ENCODE data around the gene RMI2. TPM values are rescaled to one million over a fixed set of nuclear protein-coding genes. Genes with fewer than 3 reads are reported as not detected.

The RMI2 gene
- total RNA-seq, 1 experiment from 2014 or later, result 28.1 TPM

DNA sequence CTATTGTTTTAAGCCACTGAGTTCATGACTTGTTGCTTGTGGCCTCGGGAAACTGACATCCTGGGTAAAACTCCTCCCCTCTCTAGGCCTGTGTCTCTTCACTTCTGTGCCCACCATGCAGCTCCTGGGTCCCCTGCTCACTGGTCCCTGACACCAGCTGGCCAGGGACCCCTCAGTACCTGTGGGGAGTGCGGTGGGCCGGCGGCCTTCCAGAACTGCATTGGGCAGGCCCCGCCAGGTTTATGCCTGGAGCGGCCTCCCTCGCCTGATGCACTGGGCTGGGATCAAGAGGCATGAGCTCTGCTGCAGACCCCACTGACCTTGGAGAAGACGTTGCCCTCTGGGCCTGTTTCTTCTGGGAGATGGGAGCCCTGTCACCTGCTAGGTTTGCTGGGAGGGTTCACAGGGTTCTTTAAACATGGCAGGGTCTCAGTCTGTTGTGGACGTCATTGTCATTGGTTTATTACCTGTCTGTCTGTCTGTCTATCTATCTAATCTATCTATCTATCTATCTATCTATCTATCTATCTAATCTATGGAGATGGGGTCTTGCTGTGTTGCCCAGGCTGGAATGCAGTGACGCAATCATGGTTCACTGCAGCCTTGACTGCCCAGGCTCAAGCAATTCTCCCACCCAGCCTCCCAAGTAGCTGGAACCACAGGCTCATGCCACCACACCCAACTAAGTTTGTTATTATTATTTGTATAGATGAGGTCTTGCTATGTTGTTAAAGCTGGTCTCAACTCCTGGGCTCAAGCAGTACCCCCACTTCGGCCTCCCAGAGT lies 21.5 kb upstream of the RMI2 start:
- no peak for DNase-seq (ENCODE audit: low read depth, low spot score)
- in situ Hi-C loops (cut with HindIII; ENCODE audit: low pct_unique_long_range_greater_than_20kb, low sequenced_read_pairs), result no loop called here

DNA sequence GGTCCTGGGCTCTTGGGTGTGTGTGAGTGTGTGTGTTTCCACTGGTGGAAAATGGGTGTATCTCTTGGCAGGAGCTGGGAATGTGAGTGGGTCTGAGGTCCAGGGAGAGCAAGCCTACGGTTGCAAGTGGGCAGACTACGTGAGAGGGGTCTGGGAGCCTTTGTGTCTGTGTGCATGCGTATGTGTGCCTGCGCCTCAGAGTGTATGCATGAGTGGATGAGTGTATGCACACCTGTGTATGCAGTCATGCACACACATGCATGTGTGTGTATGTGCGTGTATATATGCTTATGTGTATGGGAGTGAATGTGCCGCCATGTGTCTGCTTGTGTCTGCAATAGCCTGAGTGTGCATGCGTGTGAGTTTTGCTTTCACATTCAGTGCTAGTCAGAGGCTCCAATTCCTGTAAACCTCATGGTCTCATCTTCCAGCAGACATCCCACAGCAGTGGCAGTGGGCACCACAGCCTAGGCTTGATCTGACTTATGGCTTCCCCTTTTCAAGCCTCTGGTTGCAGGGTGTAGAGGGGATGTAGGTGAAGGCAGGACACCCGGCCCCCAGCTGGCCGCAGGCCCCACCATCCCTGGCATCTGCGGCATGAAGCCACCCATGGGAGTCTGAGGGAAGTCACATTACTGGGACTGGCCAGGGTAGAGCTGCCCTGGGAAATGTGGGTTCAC lies 19.7 kb upstream of the RMI2 start:
- in situ Hi-C loops (cut with HindIII; ENCODE audit: low pct_unique_long_range_greater_than_20kb, low sequenced_read_pairs), result no loop called here
- DNase-seq (ENCODE audit: low read depth, low spot score), result no peak

DNA sequence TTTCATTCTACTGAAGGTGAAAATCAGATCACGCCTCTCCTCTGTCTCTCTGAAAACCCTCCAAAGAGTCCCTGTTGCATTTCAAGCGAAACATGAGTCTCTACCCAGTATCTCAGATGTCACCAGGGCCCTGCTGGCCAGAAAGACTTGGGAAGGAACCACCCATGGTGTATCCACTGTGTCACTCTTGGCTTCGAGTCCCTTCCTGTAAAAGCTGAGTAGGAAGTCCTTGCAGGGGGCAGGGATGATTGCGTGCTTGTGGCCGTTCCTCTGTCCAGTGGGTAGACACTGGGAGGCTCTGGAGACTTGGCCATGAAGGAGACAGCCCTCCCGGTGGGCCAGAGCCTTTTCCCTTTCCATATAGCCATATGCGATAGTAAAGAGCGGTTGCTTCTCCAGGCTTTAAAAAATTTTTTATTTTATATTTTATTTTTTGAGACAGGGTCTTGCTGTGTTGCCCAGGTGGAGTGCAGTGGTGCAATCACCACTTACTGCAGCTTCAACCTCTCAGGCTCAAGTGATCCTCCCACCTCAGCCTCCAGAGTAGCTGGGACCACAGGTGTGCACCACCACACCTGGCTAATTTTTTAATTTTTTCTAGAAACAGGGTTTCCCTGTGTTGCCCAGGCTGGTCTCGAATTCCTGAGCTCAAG lies 19.0 kb upstream of the RMI2 start:
- DNase-seq (ENCODE audit: low read depth, low spot score), result no peak
- in situ Hi-C loops (cut with HindIII; ENCODE audit: low pct_unique_long_range_greater_than_20kb, low sequenced_read_pairs), result no loop called here

DNA sequence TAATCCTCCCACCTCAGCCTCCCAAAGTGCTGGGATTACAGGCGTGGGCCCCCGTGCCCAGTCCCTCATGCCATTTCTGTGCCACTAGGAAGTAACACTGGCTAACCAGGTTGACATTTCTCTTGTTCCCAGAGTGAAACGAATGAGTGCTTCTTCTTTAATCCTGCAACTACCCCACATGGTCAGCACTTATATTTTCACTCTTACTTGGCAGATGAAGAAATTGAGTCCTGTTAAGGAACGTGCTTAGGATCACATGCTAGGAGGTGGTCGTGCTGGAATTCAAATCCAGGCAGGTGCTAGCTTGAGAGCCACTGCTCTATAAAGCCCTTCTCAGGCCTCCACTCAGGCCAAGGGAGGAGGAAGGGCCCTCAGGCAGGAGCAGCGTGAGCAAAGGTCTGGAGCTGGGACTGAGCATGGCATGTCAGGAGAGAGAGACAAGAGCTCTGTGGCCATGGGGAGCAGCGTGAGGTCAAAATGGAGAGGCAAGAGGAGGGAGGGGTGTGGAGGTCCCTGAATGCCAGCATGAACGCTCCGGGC lies 18.5 kb upstream of the RMI2 start:
- no peak for DNase-seq (ENCODE audit: low read depth, low spot score)
- in situ Hi-C loops (cut with HindIII; ENCODE audit: low pct_unique_long_range_greater_than_20kb, low sequenced_read_pairs), result no loop called here

DNA sequence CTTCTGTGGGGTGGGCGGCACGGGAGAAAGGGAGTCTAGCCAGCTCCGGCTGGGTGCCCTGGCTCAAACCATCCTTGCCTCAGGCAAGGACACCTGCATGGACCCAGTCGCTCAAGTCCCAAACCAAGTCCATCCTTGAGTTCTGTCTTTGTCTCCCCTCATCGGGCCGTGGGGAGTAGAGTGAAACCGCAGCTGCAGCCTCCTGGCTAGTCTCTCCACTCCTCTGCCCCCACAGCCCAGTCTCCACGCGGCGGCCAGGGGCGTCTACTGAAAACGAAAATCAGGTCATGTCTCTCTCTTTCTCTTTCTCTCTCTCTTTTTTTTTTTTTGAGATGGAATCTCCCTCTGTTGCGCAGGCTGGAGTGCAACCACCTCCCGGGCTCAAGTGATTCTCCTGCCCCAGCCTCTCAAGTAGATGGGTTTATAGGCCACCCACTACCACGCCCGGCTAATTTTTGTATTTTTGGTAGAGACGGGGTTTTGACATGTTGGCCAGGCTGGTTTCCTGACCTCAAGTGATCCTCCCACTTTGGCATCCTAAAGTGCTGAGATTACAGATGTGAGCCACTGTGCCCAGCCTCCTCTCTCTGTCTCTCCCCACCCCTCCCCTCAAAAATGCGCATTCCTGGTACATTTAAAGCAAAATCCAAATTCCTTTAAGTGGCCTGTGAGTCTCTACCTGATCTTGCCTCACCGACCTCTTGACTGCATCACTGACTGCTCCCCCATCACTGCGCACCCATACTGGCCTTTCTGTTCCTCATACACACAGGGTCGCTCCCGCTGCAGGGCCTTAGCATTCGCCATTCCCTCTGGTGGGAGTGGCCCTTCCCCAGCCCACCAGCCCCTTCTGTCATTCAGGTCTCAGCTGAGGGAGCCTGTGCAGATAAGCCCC lies 17.7 kb upstream of the RMI2 start:
- in situ Hi-C loops (cut with HindIII; ENCODE audit: low pct_unique_long_range_greater_than_20kb, low sequenced_read_pairs), result no loop called here
- DNase-seq (ENCODE audit: low read depth, low spot score), result no peak

DNA sequence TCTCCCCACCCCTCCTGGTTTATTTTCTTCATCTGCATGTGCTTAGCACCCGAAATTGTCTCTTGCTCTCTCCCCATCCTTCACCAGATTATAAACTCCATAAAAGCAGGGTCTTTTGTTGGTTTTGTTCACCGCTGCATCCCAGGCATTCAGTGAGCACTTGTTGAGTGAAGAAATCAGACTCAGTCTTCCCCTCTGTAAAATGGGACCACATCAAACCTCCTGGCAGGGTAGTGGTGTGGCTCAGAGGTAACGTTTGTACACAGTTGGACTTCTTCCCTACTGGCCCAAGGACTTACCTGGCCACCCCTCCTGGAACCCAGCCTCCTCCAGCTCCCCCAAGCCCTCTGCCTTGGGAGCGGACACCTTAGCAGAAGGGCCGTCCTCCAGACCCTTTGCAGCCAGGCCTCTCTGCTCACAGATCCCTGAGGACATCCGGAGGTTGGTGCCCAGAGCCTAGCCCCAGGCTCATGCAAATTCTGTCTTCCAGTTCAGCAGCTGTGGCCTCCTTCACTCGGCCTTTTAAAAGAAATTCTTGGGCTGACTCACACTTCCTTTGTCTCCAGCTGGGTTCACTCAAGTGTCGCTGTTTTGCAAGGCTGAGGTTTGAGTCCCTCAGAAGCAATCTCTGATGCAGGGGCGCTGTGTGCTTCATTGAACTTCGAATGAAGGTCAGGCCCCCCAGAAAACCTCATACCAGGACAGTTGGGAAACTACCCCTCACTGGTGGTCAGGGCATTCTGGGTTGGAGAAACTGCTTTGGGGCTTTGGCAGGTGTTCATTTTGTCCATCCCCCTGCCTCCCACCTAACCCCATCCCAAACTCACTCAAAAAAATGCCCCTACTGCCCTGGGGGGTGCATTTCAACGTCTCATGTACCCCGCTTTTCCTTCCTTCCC lies 16.8 kb upstream of the RMI2 start:
- in situ Hi-C loops (cut with HindIII; ENCODE audit: low pct_unique_long_range_greater_than_20kb, low sequenced_read_pairs), result no loop called here
- peak; percentile 43 for DNase-seq (ENCODE audit: low read depth, low spot score)

DNA sequence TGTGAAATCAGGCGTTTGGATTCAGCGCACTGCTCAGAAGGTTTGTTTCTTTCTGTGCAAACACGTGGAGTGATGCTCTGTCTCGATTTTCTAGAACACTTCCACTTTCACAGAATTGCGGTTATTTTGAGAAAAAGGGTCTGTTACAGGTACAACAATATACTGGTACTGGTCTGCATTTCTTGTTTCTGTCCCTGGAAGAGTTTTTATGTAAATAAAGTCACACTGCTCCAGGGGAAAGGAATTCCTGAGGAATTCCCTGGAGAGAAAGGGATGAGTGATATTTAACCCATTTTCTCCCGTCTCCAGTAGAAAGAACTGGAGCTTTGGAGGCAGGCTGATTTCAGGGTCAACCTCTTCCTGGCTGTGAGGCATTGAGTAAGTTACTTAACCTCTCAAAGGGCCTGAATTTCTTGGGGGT lies 16.2 kb upstream of the RMI2 start:
- in situ Hi-C loops (cut with HindIII; ENCODE audit: low pct_unique_long_range_greater_than_20kb, low sequenced_read_pairs), result no loop called here
- no peak for DNase-seq (ENCODE audit: low read depth, low spot score)

DNA sequence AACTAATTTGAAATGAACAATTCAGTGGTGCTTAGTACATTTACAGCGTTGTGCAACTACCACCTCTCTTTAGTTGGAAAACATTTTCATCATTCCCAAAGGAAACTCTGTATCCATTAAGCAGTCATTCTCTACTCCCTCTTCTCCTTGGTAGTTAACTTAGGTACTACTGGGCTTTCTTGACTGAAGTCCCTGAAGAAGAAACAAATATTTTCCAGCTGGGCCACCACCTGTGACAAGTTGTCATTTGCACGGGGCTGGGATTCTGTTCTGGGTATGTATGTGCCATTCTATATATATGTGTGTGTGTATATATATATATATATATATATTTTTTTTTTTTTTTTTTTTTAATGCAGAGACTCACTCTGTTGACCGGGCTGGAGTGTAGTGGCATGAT lies 15.4 kb upstream of the RMI2 start:
- in situ Hi-C loops (cut with HindIII; ENCODE audit: low pct_unique_long_range_greater_than_20kb, low sequenced_read_pairs), result no loop called here
- no peak for DNase-seq (ENCODE audit: low read depth, low spot score)

DNA sequence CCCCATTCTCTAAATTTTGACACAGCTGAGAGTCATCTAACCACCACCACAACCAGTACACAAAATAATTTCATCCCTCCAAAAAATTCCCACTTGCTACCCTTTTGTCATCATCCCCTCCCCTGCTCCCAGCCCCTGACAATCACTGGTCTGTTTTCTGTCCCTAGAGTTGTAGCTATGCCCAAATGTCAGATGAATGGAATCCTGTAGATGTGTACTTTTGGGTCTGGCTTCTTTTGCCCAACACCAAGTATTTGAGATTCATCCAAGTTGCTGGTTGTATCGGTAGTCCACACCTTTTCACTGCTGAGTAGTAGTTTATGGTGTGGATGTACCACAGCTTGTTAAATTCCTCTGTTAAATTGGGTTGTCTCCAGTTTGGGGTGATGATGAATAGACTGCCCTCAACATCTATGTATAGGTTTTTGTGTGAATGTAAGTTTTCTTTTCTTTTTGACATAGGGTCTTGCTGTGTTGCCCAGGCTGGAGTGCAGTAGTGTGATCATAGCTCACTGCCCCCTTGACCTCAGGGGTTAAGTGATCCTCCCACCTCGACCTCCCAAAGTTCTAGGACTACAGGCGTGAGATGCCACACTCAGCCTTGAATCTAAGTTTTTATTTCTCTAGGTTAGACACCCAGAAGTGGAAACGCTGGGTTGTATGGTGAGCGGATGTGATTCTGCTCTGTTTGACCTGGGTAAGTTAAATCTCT lies 14.6 kb upstream of the RMI2 start:
- in situ Hi-C loops (cut with HindIII; ENCODE audit: low pct_unique_long_range_greater_than_20kb, low sequenced_read_pairs), result no loop called here
- DNase-seq (ENCODE audit: low read depth, low spot score), result no peak

DNA sequence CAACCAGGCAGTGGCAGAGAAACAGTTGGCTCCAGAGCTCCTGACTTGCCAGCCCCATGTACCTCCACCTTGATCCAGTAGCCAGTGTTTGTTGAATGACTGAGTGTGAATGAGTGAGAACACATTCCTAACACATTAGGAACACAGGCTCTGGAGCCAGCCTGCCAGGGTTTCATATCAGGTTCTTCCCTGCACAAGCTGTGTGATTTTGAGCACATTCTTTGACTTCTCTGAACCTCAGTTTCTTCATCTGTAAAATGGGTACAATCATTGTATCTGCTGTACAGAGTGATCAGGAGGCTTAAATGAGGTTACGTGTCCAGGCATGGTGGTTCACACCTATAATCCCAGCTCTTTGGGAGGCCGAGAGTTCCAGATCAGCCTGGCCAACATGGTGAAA lies 13.3 kb upstream of the RMI2 start:
- DNase-seq (ENCODE audit: low read depth, low spot score), result no peak
- in situ Hi-C loops (cut with HindIII; ENCODE audit: low pct_unique_long_range_greater_than_20kb, low sequenced_read_pairs), result no loop called here

DNA sequence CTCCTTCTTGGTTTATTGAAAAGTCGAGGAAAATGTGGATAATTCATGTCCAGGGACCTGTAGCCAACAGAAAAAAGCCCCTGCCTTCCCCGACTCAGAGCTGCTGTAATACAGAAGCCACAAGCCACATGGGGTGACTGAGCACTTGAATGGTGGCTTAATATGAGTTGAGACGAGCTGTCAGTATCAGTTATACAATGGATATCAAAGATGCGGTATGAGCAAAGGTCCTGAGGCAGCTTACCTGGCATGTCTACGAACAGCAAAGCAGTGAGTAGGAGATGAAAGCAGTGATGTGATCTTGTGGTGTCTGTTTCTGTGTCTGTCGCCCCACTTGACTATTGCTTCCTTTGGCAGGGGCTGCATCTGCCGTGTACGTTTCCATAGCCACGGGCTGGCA lies 12.2 kb upstream of the RMI2 start:
- DNase-seq (ENCODE audit: low read depth, low spot score), result no peak
- in situ Hi-C loops (cut with HindIII; ENCODE audit: low pct_unique_long_range_greater_than_20kb, low sequenced_read_pairs), result no loop called here

DNA sequence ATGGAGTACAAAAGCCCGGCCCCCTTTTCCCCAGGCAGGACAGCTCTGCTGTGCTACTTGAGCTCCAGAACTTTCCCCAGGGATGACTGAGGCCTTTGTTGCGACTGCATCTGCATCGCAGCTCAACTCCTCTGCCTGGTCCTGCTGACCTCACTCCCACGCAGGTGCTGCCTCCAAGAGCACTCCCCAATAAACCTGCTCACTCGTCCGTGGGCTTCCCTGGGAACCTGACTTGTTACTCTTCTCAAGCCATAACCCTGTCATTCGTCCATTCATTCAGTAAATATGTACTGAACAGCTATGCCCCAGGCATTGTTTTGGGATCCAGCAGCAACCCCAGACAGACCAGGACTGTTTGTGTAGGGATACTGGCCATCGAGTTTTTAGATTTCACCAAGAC lies 11.6 kb upstream of the RMI2 start:
- no peak for DNase-seq (ENCODE audit: low read depth, low spot score)
- in situ Hi-C loops (cut with HindIII; ENCODE audit: low pct_unique_long_range_greater_than_20kb, low sequenced_read_pairs), result no loop called here

DNA sequence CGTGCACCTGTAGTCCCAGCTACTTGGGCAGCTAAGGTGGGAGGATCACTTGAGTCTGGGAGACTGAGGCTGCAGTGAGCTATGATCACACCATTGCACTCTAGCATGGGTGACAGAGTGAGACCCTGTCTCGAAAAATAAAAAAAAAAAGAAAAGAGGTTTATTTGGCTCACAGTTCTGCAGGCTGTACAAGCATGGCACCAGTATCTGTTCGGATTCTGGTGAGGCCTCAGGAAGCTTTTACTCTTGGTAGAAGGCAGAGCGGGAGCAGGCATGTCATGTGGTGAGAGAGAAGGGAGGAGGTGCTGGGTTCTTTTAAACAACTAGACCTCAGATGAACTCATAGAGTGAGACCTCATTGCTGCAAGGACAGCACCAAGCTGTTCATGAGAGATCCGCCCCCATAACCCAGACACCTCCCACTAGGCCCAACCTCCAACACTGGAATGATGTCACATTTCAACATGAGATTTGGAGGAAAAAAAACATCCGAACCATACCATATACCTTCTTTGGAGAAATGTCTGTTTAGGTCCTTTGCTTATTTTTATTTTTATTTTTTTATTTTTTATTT lies 10.3 kb upstream of the RMI2 start:
- DNase-seq (ENCODE audit: low read depth, low spot score), result no peak
- in situ Hi-C loops (cut with HindIII; ENCODE audit: low pct_unique_long_range_greater_than_20kb, low sequenced_read_pairs), result no loop called here

DNA sequence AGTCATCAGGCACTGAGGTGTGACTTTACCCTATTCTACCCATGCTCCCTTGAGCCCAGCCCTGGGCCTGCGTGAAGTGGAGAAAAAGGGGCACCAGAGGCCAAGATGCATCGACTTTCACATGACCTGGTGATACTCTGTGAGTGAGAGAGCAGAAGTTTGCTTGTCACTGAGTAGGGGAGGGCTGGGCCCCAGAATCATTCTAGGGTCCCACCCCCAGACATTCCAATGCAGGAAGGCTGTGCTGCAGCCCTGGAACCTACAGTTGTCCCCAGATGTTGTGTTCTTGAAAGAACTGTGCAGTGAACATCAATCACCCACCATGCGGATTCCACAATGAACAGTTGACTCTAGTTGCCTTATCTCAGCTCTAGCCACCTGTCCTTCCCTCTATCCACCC lies 6.2 kb upstream of the RMI2 start:
- in situ Hi-C loops (cut with HindIII; ENCODE audit: low pct_unique_long_range_greater_than_20kb, low sequenced_read_pairs), result no loop called here
- no peak for DNase-seq (ENCODE audit: low read depth, low spot score)

DNA sequence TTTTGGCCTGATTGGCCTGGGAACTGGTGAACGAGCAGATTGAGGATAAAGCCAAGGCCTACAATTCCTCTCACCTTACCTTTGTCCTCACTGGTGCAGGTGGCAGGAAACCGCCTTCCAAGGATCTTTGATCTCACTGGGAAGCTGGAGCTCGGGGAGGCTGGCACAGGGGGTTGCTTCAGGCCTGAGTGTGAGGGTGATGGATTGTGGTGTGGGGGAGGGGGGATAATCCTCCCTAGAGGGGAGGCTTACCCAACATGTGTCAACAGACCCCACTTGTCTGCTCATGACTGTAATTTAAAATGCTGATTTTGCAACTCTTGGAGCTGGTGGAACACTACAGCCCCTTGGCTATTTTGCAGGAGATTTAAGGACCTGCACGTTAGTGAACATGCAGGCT lies 4.5 kb upstream of the RMI2 start:
- in situ Hi-C loops (cut with HindIII; ENCODE audit: low pct_unique_long_range_greater_than_20kb, low sequenced_read_pairs), result no loop called here
- DNase-seq (ENCODE audit: low read depth, low spot score), result no peak

DNA sequence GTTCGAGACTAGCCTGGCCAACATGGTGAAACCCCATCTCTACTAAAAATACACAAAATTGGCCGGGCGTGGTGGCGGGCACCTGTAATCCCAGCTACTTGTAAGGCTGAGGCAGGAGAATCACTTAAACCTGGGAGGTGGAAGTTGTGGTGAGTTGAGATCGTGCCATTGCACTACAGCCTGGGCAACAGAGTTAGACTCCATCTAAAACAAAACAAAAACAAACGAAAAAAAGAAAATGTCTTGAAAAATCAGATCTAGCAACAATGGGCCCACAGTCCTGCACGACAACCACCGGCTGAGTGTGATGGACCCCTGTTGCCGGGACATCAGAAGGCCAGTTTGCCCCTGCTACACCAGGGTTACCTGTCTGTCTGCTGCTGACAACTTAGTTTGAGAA lies 3.9 kb upstream of the RMI2 start:
- DNase-seq (ENCODE audit: low read depth, low spot score), result no peak
- in situ Hi-C loops (cut with HindIII; ENCODE audit: low pct_unique_long_range_greater_than_20kb, low sequenced_read_pairs), result no loop called here

Data from SK-MEL-5 (cell line).